Mucosa of descending colon (tissue), 3 donors: Measurements from ENCODE around the gene MATN1. TPM values are rescaled to one million over a fixed set of nuclear protein-coding genes. Genes with fewer than 3 reads are reported as not detected.

Experiments used
- ATAC-seq: fragments of 200-7000 bp; cut with Tn5 transposase; one replicate; pipeline ENCODE4 v1.9.1; 2020; ENCODE audit warnings: mild to moderate bottlenecking, moderate library complexity
- DNase-seq, 3 donors: peaks; one replicate each; pipeline ENCODE4 v3.0.0-alpha.2; 2020
- H3K36me3 ChIP-seq: fragments of 200-600 bp; one replicate; pipeline ENCODE4 v1.8.0; 2021; ENCODE audit warnings: low read depth, mild to moderate bottlenecking
- H3K4me1 ChIP-seq: fragments of 200-600 bp; one replicate; pipeline ENCODE4 v1.8.0; 2021; ENCODE audit warnings: low read depth, mild to moderate bottlenecking
- H3K4me3 ChIP-seq: fragments of 200-600 bp; one replicate; pipeline ENCODE4 v1.8.0; 2021; ENCODE audit warnings: mild to moderate bottlenecking
- H3K9me3 ChIP-seq: fragments of 200-600 bp; one replicate; pipeline ENCODE4 v1.8.0; 2021; ENCODE audit warnings: mild to moderate bottlenecking
- CTCF ChIP-seq: fragments of 200-600 bp; IDR thresholded peaks from one replicate; pipeline ENCODE4 v1.8.0; 2022; ENCODE audit warnings: antibody characterized with exemption, mild to moderate bottlenecking
- intact Hi-C, 2 donors: fragments of 100-400 bp; cut with DNase I in 1 of 2; cut with micrococcal nuclease in 1 of 2; formaldehyde crosslinking; loops; one replicate each; pipeline versions ENCODE4 v1.11.0 to v1.11.1; 2022; cut with DNase I, micrococcal nuclease
- total RNA-seq, 3 donors: library from RNA; stranded (reverse); fragmentation: NEBNext Ultra II Directional in 2 of 3; extraction: Animal tissue kit (Norgen Biotek cat#: 25700) in 2 of 3; gene quantifications; one replicate each; pipeline versions ENCODE4 v1.2.1 to v1.2.4, GENCODE V29; 2021 to 2023
- donor health status: DM: no; HTN: no; CAD: no; lungs with moderate emphysema.
- donor health status: DM: no; HTN: no; CAD: no.
- donor health status: DM: no; HTN: yes; CAD: no.

MATN1 gene
- total RNA-seq, 3 donors from 2014 or later, result 0.22 TPM; not detected in 2

GRCh38 chr1:30748699-30749401, 25.5 kb upstream of the MATN1 start:
- no peak overlapping the region for H3K4me3 ChIP-seq
- peaks cover 22% of the 10 kb centered on the region for H3K4me1 ChIP-seq
- TF ChIP-seq CTCF, result no peak
- no peak for DNase-seq
- intact Hi-C loops, result no loop called here
- no peaks in the 10 kb centered on the region for H3K36me3 ChIP-seq
- ATAC-seq, result no peak
- no peaks in the 10 kb centered on the region for H3K9me3 ChIP-seq

- ATAC-seq (peak; percentile 1), DNase-seq (no peak)
- Histone ChIP-seq H3K4me3 (no peak overlapping the region), H3K4me1 (peaks cover 22% of the 10 kb centered on the region), H3K36me3 (no peaks in the 10 kb centered on the region), H3K9me3 (no peaks in the 10 kb centered on the region)
- TF ChIP-seq CTCF, result no peak
- intact Hi-C loops, result no loop called here
Measured at GRCh38 chr1:30748098-30748698, 24.8 kb upstream of the MATN1 start.

- peaks cover 22% of the 10 kb centered on the region for H3K4me1 ChIP-seq
- TF ChIP-seq CTCF, result no peak
- H3K36me3 ChIP-seq, result no peaks in the 10 kb centered on the region
- ATAC-seq, result no peak
- intact Hi-C loops, result no loop called here
- DNase-seq, result no peak
- H3K9me3 ChIP-seq, result no peaks in the 10 kb centered on the region
- no peak overlapping the region for H3K4me3 ChIP-seq
Measured at GRCh38 chr1:30747033-30748008, 23.9 kb upstream of the MATN1 start.

GRCh38 chr1:30746212-30747032, 23.0 kb upstream of the MATN1 start:
- Histone ChIP-seq H3K4me1 (peaks cover 22% of the 10 kb centered on the region), H3K9me3 (no peaks in the 10 kb centered on the region), H3K36me3 (no peaks in the 10 kb centered on the region), H3K4me3 (no peak overlapping the region)
- ATAC-seq (peak; percentile 60), DNase-seq (peak in 1 of 3 donors; percentile 43)
- intact Hi-C loops, result no loop called here
- no peak for TF ChIP-seq CTCF

- peak; percentile 1 for ATAC-seq
- Histone ChIP-seq H3K9me3 (no peaks in the 10 kb centered on the region), H3K4me1 (peaks cover 22% of the 10 kb centered on the region), H3K4me3 (no peak overlapping the region), H3K36me3 (no peaks in the 10 kb centered on the region)
- no peak for TF ChIP-seq CTCF
- no peak for DNase-seq
- intact Hi-C loops, result no loop called here
Measured at GRCh38 chr1:30745834-30746208, 22.4 kb upstream of the MATN1 start.
